Body of pancreas (tissue), 4 donors: ENCODE data around the gene RIMS4. TPM values are rescaled to one million over a fixed set of nuclear protein-coding genes. Genes with fewer than 3 reads are reported as not detected.

ENCODE experiments used
- ATAC-seq: fragments of 150-250 bp; one replicate; pipeline ENCODE4 v1.9.1; 2016
- DNase-seq, 4 donors: peaks; one replicate each; pipeline ENCODE4 v3.0.0-alpha.2; 2019
- H3K27ac ChIP-seq, 4 donors: fragments of 200-600 bp; sonication (generic); 1 replicate in 3 of 4; 2 replicates in 1 of 4; pipeline versions ENCODE4 v1.5.1 to v1.6.1; 2016 to 2019; ENCODE audit warnings: mild to moderate bottlenecking in 1 of 4, mixed read lengths in 1 of 4, moderate library complexity in 1 of 4
- H3K27me3 ChIP-seq, 2 donors: fragments of 200-600 bp; sonication (generic); one replicate each; pipeline ENCODE4 v1.6.0; 2016; ENCODE audit warnings: mild to moderate bottlenecking in 1 of 2
- H3K36me3 ChIP-seq, 2 donors: fragments of 200-600 bp; sonication (generic); replicated peaks in 1 of 2; 2 replicates each; pipeline ENCODE4 v1.5.1; 2016; ENCODE audit warnings: low read depth in 2 of 2; ENCODE audit not compliant: insufficient read depth in 1 of 2
- H3K4me1 ChIP-seq: fragments of 200-600 bp; sonication (generic); one replicate; pipeline ENCODE4 v1.6.0; 2016
- H3K4me3 ChIP-seq, 2 donors: fragments of 200-600 bp; sonication (generic); 1 replicate in 1 of 2; 2 replicates in 1 of 2; pipeline ENCODE4 v1.5.1; 2016 to 2019
- H3K9me3 ChIP-seq, 3 donors: fragments of 200-600 bp; sonication (generic); 1 replicate in 2 of 3; 2 replicates in 1 of 3; pipeline ENCODE4 v1.5.1; 2016
- CTCF ChIP-seq, 7 experiments: fragments of 450-650 bp in 4 of 7; fragments of 200-600 bp in 3 of 7; sonication (generic) in 3 of 7; IDR thresholded peaks; one replicate each; pipeline ENCODE4 v1.5.1; 2016 to 2019; ENCODE audit warnings: antibody characterized with exemption in 7 of 7
- POLR2A ChIP-seq, 3 donors: fragments of 450-650 bp; IDR thresholded peaks; one replicate each; pipeline ENCODE4 v1.6.1; 2016; ENCODE audit warnings: antibody characterized with exemption in 3 of 3, mild to moderate bottlenecking in 2 of 3
- WGBS, 2 donors: methylation state at CpG; one replicate each; pipeline ENCODE4 v1.1.5; 2017; 5-methylcytosine and 5-hydroxymethylcytosine counted together
- intact Hi-C: fragments of 100-400 bp; cut with DNase I; formaldehyde crosslinking; loops from one replicate; pipeline ENCODE4 v1.15.1; 2023
- total RNA-seq, 2 donors: library from RNA; depleted of rRNA; stranded (reverse); fragments of >200 nt; gene quantifications; one replicate each; pipeline ENCODE4 v1.1.0, GENCODE V29; 2016

Gene RIMS4
- total RNA-seq, 2 donors from 2014 or later, result 0.26 TPM; not detected in 1

GRCh38 chr20:44722990-44723389 lies 87.4 kb downstream of the RIMS4 start:
- intact Hi-C loops, result no loop called here
- no peak overlapping the region for H3K27ac ChIP-seq

GRCh38 chr20:44721785-44722054 lies 88.6 kb downstream of the RIMS4 start:
- Histone ChIP-seq H3K27ac (no peak overlapping the region), H3K36me3 (no peaks in the 10 kb centered on the region), H3K4me3 (no peak overlapping the region), H3K27me3 (no peaks in the 10 kb centered on the region), H3K9me3 (no peaks in the 10 kb centered on the region), H3K4me1 (peaks cover 4% of the 10 kb centered on the region)
- intact Hi-C loops, result no loop called here
- TF ChIP-seq CTCF (IDR thresholded peaks at IDR 0.05), result no peak
- TF ChIP-seq POLR2A (IDR thresholded peaks at IDR 0.05), result no peak
- ATAC-seq (no peak), DNase-seq (no peak)
- WGBS, 2 donors, result 50 to 64% methylated on average over 1 of the region's 1 CpG

More at GRCh38 chr20:44722990-44723389, 87.4 kb downstream of the RIMS4 start:
- H3K4me1 ChIP-seq, result peaks cover 4% of the 10 kb centered on the region
- no peak for TF ChIP-seq CTCF (IDR thresholded peaks at IDR 0.05)
- no peak for TF ChIP-seq POLR2A (IDR thresholded peaks at IDR 0.05)
- 71 to 79% methylated on average over 2 of the region's 2 CpGs for WGBS, 2 donors
- no peak for DNase-seq
- no peak for ATAC-seq
- H3K36me3 ChIP-seq, result no peaks in the 10 kb centered on the region
- H3K4me3 ChIP-seq, result no peak overlapping the region
- no peaks in the 10 kb centered on the region for H3K9me3 ChIP-seq
- no peaks in the 10 kb centered on the region for H3K27me3 ChIP-seq

GRCh38 chr20:44720997-44721784 lies 89.2 kb downstream of the RIMS4 start:
- DNase-seq, result peak; percentile 32 to 59 (median 53)
- H3K27me3 ChIP-seq, result no peaks in the 10 kb centered on the region
- H3K4me3 ChIP-seq, result no peak overlapping the region
- no peak overlapping the region for H3K27ac ChIP-seq
- no peaks in the 10 kb centered on the region for H3K36me3 ChIP-seq
- no peaks in the 10 kb centered on the region for H3K9me3 ChIP-seq
- peaks cover 4% of the 10 kb centered on the region for H3K4me1 ChIP-seq
- peak; percentile 58 for ATAC-seq
- intact Hi-C loops, result no loop called here
- TF ChIP-seq CTCF (IDR thresholded peaks at IDR 0.05) (no peak), POLR2A (IDR thresholded peaks at IDR 0.05) (no peak)
- 40 to 42% methylated on average over 11 of the region's 11 CpGs for WGBS, 2 donors

- Histone ChIP-seq H3K36me3 (no peaks in the 10 kb centered on the region), H3K4me3 (no peak overlapping the region), H3K9me3 (no peaks in the 10 kb centered on the region), H3K27ac (no peak overlapping the region), H3K27me3 (no peaks in the 10 kb centered on the region), H3K4me1 (peaks cover 4% of the 10 kb centered on the region)
- ATAC-seq, result no peak
- DNase-seq, result no peak
- intact Hi-C loops, result no loop called here
- WGBS, 2 donors, result 85% methylated on average over 6 to 7 of the region's 7 CpGs
- TF ChIP-seq CTCF (IDR thresholded peaks at IDR 0.05) (no peak), POLR2A (IDR thresholded peaks at IDR 0.05) (no peak)
Measured at GRCh38 chr20:44720621-44720996, 89.7 kb downstream of the RIMS4 start.

- Histone ChIP-seq H3K27me3 (no peaks in the 10 kb centered on the region), H3K9me3 (no peaks in the 10 kb centered on the region), H3K36me3 (no peaks in the 10 kb centered on the region), H3K4me1 (peaks cover 5% of the 10 kb centered on the region), H3K27ac (no peak overlapping the region), H3K4me3 (no peak overlapping the region)
- intact Hi-C loops, result no loop called here
- ATAC-seq (no peak), DNase-seq (no peak)
- WGBS, 2 donors, result 76 to 90% methylated on average over 12 to 18 of the region's 19 CpGs
- no peak for TF ChIP-seq POLR2A (IDR thresholded peaks at IDR 0.05)
Measured at GRCh38 chr20:44719841-44720240, 90.5 kb downstream of the RIMS4 start.
